NCI-H187 (cell line): ENCODE measurements around the gene HSPA9.
A peak's percentile ranks its signal among the peaks of the same experiment; 100 is the strongest.

Source experiments
- DNase-seq, 2 experiments: peaks; one replicate each; lab custom pipeline; 2025; lab: John Stamatoyannopoulos, UW

Gene HSPA9

DNA sequence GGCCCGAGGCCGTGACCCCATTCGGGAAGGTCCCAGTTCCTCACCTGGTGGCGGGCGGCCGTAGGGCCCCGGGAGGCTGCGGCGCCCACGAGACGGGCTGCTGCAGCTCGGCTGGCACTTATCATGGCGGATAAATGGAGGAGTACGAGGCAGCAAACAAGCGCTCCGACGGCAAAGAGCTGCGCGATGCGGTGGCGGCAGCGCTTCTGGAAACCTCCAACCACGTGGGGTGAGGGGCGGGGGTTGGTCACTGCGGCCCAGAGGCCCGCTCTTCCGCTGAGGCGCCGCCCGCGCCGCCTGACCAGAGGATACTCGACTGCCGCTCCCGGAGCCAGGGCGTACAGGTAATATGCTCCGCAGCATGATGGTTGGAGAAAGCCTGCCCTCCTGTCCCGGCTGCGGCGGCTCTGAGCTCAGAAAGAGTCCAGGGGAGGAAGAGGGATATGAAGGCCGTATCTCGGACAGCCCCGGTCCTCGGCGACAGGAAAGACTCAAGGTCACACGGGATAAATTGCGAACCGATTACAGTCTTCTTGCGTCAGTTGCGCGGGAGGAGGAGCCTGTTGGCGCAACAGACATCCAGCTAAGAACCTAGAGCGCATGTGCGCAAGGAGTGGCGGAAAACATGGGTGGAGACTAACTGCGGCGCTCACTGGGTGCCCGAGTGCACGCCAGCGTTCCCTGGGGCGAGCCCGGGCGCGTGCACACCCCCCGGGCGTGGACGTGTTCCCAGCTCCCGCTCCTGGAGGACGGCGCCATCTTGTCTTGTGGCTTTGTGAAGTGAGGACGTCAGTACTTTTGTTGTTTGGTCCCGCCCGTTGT, at the start of gene HSPA9:
TSS of gene HSPA9 (minus strand) at position 208 of the 822 bp plus-strand sequence. CDS start at position 125, 83 bp downstream.
- peak; percentile 97 for DNase-seq

DNA sequence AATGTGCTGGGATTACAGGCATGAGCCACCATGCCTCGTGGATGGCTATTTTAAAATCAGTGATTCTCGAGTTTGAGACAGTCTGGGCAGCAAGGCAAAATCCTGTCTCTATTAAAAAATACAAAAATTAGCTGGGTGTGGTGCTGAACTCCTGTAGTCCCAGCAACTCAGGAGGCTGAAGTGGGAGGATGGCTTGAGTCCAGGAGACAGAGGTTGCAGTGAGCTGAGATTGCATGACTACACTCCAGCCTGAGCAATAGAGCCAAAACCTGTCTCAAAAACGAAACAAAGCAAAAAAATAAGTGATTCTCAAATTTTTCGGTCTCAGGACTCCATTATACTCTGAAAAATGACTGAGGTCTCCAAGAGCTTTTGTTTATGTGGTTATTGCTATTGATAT, 47.9 kb upstream of the HSPA9 start:
- no peak for DNase-seq

DNA sequence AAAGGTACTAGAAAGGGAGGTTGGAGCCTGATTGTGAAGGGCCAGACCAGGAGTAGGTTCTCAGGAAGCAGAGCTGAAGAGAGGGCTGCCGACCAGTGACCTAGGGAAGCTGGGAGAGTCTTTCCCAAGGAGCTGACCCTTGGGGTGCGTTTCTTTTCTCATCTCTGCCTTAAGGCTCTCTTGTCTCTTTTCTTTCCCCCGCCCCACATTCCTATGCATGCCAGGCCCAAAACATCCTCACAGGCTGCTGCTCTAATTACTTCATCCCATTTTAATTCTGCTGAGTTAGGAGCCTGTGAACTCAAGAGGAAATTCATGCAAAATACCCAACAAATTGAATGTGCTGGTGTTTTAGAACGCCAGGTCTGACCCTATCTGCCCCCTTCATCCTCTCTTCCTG, 46.9 kb upstream of the HSPA9 start:
- no peak for DNase-seq

DNA sequence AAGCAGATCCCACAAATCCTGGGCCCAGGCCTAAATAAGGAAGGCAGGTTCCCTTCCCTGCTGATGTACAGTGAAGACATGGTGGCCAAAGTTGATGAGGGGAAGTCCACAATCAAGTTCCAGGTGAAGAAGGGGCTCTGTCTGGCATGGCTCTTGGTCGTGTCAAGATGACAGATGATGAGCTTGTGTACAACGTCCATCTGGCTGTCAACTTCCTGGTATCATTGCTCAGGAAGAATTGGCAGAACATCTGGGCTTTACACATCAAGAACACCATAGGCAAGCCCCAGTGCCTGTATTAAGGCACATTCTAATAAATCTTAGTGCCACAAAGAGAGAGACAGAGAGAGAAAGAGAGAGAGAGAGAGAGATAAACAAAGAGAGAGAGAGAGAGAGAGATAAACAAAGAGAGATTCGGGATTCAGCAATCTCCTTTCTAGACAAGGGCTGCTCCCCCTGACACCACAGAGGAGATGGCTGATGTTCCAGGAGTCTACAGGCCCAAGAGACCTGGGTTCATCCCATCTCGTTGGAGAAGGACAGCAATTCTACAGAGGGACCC, 45.5 kb upstream of the HSPA9 start:
- DNase-seq = no peak

DNA sequence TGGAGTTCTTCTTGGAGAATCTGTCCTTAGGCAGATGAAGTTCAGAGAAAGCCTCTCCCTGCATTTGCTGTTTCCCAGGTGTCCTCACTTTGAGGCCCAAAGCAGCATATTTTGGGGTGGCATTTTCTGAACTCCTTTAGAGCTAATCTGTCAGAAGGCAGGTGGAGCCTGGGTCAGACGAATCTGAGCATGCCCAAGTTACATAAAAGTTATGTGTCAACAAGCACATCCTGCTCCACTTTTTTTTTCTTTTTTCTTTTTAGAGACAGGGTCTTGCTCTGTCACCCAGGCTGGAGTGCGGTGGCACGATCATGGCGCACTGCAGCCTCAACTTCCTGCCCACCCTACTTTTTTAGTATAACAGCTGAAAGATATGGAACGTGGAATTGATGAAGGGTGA, 41.3 kb upstream of the HSPA9 start:
- DNase-seq = no peak

DNA sequence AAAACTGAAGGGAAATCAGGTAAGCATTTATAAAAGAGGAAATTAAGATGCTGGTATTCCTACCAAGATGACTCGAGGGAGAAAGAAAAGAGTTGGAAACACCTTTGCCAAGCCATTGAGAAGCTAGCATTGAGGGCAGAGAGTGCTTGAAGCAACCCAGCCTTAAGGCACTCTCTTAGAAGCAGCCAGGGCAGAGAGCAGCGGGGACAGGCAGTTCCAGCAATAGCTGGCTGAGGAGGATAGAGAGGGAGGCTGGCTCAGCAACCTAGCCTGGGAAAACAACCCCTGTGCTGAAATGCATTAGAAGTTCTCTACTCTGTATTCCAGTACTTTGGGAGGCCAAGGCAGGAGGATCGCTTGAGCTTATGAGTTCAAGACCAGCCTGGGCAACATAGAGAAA, 40.3 kb upstream of the HSPA9 start:
- DNase-seq = no peak

DNA sequence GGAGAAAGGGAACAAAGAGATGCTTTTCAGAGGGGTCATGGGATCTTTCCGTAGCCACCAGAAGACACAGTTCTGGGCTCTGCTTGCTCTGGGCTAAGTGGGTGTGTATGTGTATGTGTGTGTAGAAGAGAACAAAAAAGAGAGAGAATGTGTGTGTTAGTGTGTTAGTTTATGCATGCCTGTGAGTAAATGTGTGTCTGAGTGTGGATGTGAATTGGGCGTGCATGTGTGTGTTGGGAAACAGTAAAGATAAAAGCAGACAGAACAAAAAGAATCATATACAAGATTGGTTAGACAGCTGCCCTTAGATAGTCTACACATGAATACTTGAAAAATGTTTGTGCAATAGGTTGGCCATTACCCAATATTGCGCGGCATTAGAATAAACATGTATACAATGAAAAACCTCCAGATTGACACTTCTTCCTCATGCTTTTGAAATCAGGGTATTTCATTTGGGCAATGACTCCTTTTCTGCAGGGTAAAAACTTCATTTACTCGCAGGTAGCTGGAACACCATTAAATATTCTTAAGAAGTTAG, 36.5 kb upstream of the HSPA9 start:
- no peak for DNase-seq

DNA sequence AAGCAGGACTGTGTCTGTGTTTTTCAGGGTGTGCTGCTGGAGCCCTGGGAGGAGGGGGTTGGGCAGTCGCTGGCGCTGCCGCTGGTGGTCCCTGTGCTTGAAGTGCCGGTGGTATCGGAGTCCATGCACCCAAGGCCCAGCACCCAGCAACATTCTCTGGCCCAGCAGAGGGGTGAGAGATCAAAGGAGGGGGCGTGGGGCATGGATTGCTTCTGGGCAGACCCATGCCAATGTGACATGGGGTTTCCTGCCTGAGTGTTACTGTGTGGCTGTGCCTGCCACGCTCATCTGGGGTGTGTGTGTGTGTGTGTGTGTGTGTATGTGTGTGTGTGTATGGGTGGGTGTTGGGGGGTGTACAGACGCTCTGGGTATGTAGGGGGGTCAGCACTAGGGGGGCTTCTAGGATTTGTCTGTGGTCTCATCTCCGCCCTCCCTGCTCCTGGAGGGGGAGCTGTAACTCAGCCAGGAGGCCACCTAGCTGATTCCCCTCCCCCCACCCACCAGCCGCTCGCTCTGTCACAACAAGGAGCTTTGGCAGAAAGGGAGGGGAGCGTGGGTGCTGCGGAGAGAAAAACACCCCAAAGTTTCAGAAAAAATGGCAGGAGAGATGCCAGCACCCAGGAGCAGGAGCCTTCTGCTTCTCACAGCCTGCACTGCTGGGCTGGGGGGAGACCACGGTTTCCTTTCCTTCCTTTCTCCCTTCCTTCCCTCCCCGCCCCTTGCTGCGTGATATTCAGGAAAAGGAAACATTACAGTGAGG, 35.9 kb upstream of the HSPA9 start:
- no peak for DNase-seq

DNA sequence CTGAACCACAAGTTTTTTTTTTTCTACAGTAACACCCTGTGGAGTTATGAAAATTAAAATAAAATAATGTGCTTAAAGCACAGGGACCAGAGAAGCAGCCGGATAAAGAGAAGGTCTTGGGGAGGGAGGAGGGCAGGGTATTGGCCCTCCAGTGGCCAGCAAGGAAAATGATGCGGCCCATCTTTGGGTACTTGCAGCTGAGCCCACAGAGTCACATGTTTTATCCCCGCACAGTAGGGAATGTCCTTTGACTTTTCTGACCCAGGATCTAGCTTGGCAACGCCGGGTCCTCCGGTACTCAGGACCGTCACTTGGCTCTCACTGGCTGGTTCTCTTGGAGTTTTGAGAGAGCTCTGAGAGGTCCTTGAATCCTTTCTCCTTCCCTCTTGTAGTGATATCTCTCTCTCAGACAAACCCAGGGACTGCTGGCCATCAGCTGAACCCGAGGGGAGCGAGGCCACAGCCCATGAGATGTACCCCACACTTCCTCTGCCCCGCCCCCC, 35.3 kb upstream of the HSPA9 start:
- no peak for DNase-seq

DNA sequence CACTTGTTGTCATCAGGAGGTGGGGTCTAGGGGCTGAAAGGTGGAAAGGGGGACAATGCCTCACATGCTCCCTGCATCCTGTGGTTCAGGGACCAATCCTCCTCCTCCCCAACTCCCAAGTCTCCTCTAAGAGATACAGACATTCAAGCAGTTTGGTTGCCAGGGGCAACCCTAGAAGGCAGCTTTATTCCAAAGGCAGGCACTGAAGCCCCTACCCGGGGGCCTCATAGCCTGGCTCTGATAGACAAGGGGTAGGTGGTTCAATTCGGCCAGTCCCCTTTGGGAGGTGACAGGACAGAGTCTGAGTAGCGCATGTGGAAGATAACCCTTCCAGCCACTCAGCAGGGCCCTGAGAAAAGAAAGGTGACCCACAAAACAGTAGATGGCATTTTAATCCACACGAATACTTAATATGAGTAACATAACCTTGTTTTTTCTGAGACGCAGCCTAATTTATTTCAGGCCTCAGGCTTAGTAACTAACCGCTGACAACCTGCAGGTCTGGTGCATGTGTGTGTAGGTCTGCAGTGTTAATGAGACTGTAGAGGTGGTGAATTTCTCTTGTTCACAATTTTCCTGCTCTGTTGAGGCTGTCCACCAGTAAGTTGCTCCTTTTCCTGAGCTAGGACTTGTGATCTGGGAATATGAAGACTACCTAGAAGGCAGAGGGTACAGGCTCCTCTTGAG, 31.3 kb upstream of the HSPA9 start:
- DNase-seq = no peak

DNA sequence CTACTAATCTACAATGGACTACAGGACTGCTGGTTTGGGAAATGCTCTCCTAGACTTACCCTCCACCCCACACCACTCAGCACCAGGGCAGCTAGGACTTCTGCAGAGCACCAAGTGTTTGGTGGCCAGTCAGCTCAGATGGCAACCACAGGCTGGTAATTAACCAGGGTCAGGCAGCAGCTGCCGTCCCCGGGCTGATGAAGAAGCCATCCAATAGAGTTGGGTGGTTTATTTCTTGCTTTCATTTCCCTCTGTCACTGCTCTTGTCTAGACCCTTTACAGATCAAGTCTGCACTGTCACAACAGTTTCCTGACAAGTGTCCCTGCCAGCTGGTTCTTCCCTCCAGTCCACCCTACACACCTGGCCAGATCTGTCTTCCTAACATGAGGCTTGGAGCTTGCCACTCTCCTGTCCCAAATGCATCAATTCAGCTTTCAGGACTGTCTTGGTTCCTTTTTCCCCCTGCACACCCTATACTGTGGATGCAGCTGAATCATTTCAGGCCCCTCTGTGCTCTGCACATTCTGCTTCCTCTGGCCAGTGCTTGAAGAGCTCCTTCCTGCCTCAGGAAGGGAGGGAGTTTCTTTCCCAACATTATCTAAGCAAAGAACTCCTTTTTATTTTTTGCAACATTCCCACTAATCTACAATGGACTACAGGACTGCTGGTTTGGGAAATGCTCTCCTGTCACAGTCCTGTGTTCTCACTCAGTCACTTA, 30.2 kb upstream of the HSPA9 start:
- DNase-seq = no peak

DNA sequence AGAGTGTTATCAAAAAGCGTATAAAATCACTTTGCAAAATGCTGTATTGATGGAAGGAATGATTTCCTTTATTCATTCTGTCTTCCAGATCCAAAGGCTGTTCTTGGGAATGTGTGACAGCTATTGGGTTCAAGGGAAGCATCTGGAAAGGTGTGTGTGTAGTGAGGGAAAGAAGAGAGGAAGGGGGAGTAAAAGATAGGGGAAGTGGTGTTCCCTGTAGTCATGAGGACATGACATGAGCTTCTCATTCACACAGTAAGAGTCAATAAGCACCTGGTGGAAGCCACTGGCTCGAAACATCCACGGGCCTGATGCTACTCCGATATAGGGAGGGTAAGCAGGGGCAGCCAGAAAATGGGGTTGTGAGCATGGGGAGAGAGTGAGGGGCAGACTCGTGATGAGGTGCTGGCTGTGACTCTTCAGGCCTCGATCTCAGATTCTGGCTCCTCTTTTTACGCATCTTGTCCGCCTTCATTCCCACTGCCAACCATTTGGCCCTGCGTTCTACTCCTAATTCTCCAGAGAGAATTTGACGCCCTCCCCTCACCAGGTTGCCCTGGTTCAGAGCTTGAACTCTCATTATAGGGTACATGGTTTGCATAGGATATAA, 29.1 kb upstream of the HSPA9 start:
- no peak for DNase-seq

DNA sequence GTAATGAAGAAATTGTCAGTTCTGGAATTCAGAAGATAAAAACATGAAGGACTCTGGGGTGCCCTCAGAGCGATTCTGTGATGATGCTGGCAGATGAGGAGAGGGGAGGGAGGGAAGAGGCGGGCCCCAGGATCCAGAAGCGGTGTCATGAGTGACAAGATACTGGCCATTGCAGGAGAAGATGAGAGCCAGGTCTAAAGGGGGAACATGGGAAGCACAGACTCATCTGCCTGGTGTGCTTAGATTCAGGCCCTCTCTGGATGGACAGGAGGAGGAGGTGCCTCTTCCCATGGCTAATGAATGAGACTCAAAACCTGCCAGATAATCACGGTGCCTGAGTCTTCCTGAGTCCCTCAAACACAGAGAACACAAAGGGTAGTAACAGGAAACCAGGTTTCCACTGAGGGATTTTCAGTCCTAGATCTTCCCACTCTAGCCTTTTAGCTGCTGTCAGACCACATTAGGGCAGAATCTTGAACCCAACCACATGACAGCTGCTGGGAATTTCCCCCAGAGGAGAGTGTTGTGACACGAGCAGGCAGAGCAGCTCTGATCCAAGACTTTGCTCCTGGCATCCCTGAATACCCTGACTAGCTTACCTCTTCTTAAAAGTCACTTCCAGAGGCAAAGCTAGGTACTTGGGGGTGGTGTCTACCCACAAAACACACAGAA, 28.2 kb upstream of the HSPA9 start:
- no peak for DNase-seq

DNA sequence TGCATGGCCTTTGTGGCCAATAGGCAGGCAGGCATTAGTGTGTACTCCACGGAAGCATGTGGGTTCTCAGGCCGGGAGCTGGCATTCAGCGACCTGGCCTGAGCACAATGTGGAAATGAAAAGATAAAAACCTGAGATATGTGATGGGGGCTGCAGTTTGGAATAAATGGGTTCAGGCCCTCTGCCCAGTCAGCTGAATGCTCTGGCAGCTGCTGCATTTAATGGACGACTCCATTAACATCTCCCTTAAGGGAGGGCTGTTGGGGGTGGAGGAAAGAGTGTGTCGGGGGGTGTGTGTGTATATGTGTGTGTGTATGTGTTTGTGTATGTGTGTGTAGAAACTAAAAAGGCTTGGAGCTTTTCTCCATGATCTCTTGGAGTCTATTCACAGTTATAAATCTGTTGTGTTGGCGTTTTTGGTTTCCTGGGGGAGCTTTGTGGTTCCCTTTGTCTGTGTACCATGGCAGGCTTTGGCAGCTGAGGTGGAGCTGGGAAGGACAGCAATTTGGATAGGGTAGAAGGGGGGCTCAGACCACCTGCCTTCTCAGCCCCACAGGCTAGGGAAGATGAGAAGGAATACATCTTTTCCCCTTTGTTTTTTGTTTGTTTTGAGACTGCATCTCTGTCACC, 27.3 kb upstream of the HSPA9 start:
- DNase-seq = no peak

DNA sequence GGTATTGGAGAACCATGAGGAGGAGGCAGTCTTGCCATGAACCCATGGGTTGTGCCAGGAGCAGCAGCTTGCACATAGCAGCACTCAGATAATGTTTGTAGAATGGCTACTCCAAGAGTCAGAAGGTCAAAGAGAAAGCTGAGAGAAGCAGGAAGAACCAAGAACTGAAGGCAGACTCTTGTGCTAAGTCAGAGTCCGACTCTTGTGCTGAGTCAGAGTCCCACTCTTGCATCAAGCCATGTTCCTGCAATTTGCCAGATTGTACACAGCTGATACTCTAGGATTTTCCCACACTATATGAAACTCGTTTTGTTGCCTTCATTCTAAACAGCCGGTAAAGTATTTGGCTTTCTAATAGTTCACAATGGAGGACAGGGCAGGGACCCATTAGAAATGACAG, 26.2 kb upstream of the HSPA9 start:
- no peak for DNase-seq

DNA sequence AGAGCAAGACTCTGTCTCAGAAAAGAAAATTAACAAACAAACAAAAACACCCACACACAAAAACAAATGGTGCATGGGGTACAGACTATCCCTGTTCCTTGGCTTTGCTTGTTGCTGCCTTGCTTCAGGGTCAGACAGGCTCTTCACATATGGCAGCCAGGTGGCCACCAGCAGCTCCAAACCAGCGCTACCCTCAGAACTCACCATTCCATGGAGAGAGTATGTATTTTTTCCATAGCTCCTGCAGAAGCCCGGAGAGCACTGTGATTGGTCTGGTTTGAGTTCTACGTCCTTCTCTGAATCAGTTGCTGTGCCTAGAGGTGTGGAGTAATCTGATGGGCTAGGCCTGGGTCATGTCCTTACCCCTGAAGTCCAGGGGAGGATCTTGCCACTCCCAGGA, 25.2 kb upstream of the HSPA9 start:
- DNase-seq = no peak

DNA sequence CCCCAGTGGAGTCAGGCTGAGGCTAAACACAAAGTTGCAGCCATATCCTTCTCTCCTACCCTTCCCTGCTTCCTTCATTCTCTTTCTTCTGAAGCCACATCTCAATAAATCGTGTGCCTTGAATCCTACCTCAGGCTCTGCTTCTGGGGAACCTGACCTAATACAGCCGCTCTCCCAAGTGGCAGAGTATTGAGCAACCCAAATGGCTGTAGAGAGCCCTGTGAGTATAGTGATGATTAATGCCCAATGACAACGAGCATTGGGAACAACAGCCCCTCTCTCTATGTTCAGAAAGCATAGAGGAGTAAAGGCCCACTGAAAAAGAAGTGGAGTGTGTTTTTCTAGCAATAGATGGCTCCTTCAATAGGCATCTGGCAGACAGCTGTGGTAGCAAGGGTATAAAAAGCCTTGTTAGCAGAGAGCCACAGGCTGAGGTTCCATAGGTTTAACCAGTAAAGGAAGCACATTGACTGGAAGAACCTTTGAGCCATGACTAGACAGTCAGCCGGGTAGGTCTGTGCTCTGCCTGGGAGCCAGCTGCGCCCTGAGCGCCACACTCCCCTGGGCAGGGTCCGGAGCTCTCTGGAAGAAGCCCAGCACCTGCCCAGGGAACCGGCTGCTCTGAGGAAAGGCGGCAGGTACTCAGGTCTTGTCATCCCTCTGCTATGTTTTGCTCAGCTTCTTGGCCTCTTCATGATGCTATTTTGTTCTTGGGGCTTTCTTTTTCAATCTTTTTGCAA, 22.6 kb upstream of the HSPA9 start:
- no peak for DNase-seq

DNA sequence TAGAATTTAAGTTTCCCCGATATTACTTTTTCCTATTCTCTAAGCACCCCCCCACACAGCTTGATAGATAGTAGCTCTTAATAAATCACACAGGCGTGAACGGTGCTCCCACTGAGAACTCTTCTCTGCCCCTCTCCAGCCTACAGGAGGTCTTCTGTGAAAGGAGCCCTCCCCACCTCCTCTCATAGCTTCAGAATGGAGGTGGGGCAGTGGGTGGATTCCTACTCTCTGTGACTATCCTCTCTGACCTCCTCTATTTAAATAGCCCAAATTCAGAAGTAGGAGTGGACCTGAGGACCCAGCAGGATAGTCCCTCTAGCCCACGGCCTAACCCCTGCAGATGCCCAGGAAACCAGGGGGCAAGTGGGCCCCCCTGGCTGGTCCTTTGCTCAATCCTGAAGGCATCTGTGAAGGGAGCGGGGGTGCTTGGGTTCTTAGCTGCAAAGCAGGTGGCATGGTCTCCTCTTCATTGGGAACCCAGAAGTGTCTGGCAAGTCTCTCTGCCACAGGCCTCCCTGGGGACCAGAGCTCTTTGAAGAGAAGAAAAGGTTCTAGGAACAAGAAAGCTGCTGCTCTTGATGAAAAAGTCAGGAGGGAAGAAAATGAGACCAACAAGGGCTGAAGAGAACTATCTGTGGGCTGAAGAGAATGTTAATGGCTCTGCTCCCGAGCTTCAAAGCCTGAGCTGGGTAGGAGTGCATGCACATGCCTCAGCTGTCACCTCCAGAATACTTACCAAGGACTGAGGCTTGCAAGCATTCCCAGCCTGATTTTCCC, 21.1 kb upstream of the HSPA9 start:
- no peak for DNase-seq
